Stimulated activated CD8-positive, alpha-beta memory T cell treated with anti-CD3 and anti-CD28 coated beads, Interleukin-4, amount 100 ng/mL, for 48 hours (primary cell): ENCODE results near the gene SLC25A41.
"Not testable (repeated sequence)": the region's sequence is repeated elsewhere in the genome, so short reads cannot be mapped to it uniquely, and the experiment has no call there.

Experiments used
- DNase-seq: peaks from one replicate; pipeline ENCODE4 v3.0.0-alpha.2; 2020

The SLC25A41 gene

DNA sequence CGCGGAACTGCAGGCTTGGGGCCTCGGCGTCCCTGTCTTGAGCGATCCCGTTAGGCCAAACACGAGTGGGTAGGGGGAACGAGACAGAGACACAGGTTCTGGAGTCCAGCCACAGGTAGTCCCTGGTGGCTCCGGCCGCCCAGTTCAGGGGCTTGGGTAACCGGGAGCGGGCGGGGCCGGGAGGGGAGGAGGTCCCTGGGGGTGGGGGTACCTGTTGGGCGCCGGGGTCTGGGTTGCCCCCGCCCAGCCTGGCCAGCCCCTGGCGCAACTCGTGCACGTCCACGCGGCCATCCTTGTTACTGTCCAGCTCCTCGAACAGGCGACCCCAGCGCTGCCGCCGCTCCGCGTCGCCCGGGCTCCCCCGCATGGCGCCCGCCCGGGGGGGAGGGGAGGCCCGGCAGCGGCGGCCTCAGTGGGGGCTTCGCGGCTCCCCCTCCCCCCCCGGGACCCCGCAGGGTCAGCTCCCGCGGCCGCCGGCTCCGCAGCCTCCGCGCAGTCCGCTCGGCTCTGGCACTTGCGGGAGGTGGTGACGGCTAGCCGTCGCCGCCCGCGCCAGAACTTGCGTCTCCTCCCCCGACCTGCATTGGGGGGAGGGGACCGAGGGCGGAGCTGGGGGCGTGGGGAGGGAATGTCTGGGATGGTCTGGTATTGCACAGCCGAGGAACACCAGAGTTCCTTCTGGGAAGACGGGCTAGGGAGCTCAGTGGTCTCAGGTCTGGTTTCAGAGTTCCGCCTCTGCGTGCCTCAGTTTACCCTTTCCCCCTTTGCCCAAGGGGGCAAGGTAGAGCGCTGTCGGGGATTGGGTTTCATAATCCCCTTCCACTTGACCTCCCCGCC, 25.9 kb upstream of the SLC25A41 start, which contains the start of gene SLC25A23:
Gene SLC25A23, minus strand, starts transcription at position 531 of the 837 bp plus-strand sequence. Its CDS starts 164 bp downstream, at position 367.
- DNase-seq: peak; percentile 76

DNA sequence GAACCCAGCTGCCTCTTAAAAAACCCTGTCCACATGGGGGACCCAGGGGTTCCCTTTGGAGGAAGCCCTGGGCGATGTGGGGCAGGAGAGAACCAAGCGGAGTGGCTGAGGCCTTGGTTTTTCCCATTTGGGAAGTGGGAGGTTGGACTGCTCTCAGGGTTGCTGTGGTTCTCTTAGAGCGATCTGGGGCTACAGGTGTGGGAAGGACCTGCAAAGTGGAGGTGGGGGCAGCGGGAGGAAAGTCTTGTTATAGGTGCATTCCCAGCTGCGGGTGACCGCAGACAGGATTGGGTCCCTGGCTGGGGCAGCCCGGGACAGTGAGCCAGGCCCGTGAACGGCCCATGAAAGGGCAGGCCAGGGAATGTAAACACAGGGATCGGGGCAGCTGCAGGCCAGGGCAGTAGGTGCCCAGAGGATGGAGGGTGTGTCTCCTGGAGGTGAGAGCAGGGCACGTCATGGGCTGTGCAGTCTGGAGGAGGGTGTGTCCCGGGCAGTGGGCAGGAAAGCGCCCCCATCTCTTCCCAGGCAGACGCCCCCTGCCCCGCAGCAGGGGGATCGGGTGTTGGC, 25.2 kb upstream of the SLC25A41 start:
- DNase-seq: no peak

DNA sequence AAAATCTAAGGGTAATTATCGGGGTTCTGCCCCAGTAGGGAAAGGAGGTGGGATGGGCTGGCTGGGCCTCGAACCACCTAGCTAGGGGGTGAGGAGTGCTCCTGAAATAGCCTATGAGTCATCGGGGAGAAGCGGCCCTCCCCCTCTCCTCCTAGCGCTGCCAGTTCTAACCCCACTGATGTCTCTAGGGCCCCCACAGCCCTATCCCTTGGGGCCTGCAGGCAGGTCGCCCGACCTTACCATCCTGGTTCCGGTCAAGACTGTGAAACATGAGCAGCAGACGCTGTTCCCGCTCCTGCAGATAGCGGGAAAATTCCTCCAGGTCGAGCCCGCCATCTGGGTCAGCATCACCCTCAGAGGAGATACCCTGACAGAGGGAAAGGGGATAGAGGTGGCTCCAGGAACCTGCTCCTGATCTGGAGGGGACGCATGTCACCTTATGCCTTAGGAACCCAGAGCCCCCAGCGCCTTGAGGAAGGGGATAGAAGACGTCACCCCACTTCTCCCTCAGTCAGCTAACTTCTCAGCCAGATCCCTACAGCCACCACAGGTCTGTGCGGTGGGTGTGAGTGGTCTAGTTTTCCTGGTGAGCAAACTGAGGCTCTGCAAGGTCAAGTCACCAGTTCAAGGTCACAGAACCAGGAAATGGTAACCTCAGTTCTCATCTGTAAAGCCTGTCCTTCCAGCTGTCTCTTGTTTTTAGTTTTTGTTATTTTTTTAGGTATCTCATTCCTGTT, 24.6 kb upstream of the SLC25A41 start:
- no peak for DNase-seq

DNA sequence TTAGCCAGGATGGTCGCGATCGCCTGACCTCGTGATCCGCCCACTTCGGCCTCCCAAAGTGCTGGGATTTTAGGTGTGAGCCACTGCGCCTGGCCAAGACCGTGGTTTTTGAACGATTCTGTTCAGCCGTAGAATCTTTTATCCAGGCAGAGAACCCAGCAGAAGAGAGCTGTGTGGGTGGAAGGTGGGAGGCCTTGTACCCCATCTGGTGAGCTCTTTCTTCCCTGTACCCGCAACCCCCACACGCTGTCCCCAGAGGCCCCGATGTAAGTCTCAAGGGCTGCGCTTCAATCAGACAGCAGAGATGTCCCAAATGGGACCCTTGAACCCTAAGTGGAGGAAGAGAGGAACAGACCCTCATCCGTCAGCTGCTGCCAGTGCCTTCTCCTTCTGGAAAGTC, 22.4 kb upstream of the SLC25A41 start:
- no peak for DNase-seq

DNA sequence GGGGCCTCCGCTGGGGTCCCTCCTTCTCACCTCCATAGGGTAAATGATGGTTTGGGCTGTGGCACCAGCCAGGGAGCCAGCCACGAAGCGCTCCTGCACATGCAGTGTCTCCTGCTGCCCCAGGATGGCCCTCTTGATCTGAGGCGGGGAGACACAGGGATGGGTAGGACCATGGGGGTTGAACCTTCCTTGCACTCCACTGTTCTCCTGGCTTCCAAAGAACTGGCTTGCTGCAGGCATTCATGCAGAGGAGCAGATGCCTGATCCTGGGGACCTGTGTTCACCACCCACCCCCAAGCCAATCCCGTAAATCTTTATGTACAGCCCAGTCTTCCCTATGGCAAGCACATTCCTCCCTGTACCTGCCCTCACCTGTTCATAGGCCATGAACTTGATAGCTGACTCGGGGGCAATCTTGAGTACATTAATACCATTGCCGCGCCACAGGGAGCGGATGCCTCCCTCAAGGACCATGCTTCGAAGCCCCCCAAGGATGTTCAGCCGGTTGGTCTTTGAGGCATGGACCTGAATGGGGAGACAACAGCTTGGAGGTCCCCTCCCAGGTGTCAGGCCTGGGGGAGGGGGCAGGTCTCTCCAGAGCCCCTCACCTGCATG, 20.5 kb upstream of the SLC25A41 start:
- DNase-seq: no peak

DNA sequence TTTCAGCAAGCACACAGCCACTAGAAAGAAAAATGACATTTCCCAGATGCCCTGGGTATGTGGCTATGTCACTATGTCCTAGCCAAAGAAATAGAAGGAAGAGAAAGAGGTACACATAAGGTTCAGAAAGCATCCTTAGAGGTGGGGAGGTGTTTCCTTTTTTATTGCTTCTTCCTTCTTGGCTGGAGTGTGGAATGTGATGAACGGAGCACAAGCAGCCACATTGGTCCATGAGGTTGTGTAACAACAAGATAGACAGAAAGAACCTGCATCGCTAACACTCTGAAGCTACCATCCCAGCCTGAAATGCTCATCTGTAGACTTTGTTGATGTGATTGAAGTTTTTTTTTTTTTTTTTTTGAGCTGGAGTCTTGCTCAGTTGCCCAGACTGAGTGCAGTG, 19.3 kb upstream of the SLC25A41 start:
- DNase-seq: no peak

DNA sequence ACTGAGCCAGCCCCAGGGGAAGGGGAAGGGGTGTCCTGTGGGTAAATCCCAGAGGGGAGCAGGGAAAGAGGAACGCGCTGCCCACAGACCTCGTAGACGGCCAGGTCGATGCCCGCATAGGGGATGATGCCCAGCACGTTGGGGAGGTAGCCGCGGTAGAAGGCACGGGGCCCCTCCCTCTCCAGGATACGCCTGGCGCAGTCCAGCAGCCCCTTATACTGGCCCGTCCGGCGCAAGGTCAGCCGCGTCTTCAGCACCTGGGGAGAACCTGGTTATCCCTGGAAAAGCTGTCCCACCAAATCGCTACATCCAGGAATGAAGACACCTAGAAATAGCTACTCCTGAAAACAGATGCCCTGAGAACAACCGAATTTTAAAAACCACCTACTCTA, 18.7 kb upstream of the SLC25A41 start:
- DNase-seq: no peak

DNA sequence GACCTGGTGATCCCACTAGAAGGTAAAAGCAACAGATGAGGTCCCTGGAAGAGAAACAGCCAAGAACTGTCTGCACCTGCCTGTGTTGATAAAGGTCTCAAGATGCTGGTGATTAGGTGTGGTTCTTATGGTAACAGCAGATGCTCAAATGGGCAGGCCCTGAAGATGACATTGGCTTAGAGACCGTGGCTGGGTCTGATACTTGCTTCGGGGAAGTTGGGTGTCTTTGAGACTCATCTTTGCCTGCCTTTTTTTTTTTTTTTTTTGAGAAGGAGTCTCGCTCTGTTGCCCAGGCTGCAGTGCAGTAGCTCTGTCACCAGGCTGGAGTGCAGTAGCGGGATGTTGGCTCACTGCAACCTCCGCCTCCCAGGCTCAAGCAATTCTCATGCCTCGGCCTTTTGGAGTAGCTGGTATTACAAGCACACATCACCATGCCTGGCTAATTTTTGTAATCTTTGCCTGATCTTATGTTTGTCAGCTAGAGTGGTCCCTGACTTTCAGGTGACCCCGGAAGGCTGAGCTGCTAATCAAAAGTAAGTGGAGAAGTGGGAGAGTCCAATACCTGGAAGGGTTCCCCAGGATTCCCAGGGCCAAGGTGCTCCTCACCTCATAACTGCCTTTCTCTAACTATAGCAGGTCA, 18.1 kb upstream of the SLC25A41 start:
- DNase-seq: no peak

DNA sequence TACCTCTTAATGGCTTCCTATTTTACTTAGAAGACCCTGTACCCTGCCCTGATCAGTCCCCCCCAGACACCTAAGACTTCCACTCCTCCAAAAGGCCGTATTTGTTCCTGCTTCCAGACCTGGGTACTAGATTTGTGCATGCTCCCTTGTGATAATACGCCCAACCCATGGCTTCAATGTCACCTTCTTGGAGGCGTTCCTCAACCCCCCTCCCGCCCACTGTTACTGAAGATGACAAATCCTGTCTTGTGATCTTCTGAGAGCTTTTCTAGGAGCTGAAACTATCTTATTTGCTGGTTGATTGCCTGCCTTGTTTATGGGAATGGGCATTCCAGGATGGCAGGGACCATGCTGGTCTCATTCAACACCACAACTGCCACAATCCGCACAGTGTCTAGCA, 16.6 kb upstream of the SLC25A41 start:
- DNase-seq: no peak

DNA sequence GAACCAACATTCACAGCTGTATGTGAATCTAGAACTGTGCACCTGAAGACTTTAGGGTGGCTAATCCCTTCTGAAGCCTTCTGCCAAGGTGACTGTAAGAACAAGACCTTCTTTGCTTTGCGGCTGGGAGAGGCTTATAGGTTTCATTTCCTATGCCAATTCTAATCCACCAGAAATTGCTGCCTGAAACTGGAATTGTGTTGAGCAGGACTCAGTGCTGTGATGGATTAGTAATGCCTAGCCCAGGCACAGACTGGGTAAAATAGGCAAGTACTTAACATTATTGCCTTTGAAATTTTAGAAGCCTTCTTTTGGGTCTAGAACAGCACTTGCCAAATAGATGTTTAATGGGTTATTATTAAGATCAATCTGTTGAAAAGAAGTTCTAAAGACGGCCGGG, 14.5 kb upstream of the SLC25A41 start:
- no peak for DNase-seq

DNA sequence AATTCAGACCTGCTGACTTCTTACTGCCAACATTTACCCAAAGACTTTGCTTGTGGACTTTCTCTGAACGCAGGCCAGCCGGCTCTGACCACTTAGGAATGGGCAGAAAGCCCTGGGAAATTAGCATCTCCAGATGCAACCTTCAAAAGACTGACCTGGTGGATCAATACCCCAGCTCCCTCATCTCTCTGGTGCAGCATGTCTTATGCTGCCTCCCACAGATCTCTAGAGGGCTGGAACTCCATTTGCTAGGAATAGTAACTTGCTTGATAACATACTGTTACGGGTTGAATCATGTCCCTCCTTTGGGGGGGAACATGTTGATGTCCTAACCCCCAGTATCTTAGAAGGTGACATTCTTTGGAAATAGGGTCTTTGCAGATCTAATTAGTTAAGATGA, 12.9 kb upstream of the SLC25A41 start:
- DNase-seq: no peak

DNA sequence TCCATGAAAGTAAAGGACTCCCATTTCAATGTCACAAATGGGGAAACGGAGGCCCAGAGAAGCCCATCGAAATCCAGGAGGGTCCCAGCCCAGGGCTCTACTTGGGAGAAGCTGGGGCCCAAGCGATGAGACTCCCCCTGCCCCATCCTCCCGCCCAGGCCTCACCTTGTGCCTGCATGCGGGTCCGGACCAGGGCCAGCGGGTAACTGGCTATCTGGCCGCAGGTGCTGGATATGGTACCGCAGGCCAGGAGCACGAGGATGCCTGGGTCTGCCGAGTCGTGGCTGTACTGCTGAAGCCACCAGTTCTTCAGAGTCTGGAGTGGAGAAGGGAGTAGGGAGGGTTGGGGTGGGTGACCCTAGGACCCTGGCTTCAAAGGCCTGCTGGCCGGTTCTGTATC, 10.4 kb upstream of the SLC25A41 start:
- no peak for DNase-seq

DNA sequence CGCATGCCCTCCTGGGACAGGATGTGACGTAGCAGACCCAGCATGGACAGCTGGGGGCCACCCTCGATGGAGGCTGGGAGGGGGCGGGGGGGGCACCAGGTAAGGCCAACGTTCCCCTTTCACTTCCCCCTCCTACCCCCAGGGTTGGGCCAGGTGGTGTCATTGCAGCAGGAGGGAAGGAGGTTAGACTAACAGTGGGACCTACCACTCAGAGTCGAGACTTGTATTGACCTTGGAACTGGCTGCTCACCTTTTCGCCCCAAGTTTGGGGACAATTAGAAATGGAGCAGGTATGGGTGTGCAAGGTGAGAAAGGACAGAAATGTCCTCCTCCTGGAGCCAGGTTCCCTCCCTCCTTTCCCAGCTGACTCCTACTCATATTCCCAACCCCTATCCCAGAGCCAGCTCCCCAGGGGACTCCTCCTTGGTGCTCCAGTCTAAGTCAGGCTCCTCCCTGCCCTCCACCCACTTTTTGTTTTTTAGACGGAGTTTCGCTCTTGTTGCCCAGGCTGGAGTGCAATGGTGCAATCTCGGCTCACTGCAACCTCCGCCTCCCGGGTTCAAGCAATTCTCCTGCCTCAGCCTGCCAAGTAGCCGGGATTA, 8.6 kb upstream of the SLC25A41 start:
- no peak for DNase-seq

DNA sequence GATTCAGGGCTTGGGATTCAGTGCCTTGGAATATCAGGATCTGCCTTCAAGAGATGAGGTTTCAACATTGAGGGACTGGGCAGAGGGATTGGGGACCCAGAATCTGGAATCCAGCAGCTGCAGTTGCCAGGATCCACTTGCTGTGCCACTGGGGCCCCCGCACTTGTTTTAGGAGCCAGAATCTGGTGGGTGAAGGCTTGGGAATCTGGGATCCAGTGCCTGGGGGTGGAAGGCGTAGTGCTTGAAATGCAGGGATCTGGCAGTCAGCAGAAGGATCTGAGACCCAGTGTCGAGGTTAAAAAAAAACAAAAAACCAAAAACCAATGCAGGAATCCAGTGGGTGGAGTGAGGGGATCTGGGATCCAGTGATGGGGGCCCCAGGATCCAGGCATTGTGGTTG, 7.3 kb upstream of the SLC25A41 start:
- DNase-seq: no peak

DNA sequence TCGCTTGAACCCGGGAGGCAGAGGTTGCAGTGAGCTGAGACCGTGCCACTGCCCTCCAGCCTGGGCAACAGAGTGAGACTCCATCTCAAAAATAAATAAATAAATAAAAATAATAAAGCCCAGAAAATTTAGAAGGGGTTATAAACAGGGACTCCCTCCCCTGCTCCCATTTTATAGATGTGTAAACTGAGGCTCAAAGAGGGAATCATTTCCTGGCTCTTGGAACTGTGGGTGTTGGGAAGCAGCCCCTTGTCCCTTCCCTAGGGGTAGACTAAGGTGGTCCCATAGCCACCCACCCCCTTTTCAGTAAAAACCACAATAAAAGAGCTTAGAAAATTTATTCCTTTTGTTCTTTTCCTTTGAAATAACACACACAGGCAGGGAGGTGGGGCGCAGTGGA, 6.2 kb upstream of the SLC25A41 start:
- no peak for DNase-seq

DNA sequence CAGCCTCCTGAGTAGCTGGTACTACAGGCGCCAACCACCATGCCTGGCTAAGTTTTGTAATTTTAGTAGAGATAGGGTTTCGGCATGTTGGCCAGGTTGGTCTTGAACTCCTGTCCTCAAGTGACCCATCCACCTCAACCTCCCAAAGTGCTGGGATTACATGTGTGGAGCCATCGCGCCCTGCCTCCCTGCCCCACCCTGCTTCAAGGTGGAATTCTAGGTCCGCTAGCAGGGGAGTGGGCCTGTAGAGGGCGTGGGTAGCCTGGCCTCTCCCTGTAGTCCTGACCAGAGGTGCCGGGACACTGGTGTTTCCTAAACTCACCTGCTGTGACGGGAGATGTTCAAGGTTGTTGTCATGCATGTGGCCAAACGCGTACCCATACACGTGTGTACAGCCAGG, 398 bp downstream of the SLC25A41 start:
- DNase-seq: no peak

DNA sequence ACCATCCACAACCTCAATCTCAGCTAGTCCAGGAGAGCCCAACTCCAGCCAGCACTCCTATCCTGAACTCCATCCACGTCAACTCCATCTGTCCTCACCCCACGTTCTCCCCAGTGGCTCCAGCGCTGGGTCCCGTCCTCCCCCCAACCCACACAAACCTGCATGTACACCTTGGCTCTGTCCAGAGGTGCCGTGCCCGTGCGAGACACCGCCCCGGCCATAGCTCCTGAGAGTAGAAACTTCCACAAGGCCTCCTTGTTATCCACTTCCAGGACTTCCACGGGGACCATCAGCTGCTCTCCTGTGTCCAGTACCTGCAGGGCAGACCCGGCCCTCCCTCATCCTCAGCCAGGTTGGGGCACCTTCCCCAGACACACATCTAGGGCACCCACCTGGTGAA, 1.7 kb downstream of the SLC25A41 start:
- DNase-seq: no peak

DNA sequence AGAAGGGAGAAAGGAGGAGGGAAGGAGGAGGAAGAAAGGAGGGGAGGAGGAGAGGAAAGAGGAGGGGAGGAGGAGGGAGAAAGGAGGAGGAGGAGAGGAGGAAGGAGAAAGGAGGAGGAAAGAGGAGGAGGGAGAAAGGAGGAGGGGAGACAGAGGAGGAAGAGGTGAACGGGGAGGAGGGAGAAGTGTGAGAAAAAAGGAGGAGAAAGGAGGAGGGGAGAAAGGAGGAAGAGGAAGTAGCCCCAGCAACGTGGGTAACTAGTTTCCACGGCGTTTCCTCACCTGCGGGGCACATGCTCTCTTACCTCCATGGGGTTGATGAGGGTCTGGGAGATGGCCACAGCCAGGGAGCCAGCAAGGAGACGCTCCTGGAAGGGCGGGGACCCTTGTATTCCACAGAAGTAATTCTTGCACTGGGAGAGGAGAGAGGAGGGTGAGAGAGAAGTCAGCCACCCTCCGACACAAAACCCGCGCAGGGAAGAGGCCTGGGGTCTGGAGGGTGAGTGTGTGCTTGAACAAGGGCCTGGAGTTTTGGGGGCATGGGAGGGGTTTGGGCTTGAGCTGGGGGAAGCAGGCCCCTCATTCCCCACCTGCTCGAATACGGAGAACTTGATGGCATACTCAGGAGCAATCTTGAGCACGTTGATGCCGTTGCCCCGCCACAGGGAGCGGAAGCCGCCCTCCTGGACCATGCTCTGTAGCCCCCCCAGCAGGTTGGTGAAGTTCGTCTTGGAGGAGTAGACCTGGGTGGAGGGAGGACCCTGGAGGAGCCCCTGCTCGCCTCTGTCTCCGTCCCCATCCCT, 3.9 kb downstream of the SLC25A41 start:
- no peak for DNase-seq

DNA sequence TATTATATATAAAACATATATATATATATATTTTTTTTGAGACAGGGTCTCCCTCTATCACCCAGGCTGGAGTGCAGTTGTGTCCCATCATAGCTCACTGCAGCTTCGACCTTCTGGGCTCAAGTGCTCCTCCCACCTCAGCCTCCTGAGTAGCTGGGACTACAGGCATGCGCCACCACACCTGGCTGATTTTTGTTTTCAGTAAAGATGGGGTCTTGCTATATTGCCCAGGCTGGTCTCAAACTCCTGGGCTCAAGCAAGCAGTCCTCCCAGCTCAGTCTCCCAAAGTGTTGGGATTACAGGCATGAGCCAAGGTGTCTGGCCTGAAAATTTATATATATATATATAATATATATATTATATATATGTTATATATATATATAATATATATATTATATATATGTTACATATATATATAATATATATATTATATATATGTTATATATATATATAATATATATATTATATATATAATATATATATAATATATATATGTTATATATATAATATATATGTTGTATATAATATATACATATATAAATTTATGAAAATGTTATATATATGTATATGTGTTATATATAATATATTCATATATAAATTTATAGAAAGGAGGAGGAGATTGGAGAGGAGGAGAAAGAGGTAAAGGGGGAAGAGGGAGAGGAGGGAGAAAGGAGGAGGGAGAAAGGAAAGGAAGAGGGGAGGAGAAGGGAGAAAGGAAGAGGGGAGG, 4.7 kb downstream of the SLC25A41 start:
- not testable (repeated sequence) for DNase-seq

DNA sequence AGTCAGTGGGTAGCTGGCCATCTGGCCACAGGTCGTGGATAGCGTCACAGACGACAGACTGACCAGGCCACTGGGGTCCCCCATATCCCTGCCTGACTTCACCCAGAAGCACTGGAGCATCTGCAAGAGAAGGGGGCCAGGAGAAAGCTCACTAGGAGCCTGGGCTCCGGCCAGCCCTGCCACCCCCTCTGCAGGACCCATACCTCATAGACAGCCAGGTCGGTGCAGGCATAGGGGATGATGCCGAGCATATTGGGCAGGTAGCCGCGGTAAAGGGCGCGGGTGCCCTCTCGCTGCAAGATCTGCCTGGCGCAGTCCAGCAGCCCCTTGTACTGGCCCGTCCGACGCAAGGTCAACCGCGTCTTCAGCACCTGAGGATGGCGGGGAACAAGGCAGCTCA, 6.4 kb downstream of the SLC25A41 start:
- DNase-seq: no peak
